Lower leg skin (tissue), 3 donors: ENCODE results near the gene GPD2.

Experiments used
- POLR2A ChIP-seq, 2 donors: fragments of 450-650 bp; IDR thresholded peaks; one replicate each; pipeline ENCODE4 v1.6.1; 2016 to 2017; ENCODE audit warnings: antibody characterized with exemption in 2 of 2, mild to moderate bottlenecking in 1 of 2, moderate library complexity in 1 of 2
- TF ChIP-seq, protein P1 (sequence below), 3 donors: fragments of 450-650 bp; IDR thresholded peaks; one replicate each; pipeline ENCODE4 v1.5.1; 2016; ENCODE audit warnings: antibody characterized with exemption in 3 of 3, mild to moderate bottlenecking in 3 of 3, moderate library complexity in 2 of 3

DNA sequence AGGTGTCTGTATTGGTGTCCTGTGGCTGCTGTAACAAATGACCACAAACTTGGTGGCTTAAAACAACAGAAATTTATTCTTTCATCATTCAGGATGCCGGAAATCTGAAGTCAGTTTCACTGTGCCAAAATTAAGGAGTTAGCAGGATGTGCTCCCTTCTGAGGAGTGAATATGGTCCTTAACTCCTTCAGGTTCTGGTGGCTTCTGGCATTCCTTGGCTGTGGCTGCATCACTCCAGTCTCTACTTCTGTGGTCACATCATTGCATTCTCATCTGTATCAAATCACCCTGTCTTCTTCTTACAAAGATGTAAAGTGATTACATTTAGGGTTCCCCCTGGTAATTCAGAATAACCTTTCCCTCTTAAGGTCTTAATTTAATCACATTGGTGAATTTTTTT, 12.6 kb downstream of the GPD2 start:
- TF ChIP-seq, protein P1, sequence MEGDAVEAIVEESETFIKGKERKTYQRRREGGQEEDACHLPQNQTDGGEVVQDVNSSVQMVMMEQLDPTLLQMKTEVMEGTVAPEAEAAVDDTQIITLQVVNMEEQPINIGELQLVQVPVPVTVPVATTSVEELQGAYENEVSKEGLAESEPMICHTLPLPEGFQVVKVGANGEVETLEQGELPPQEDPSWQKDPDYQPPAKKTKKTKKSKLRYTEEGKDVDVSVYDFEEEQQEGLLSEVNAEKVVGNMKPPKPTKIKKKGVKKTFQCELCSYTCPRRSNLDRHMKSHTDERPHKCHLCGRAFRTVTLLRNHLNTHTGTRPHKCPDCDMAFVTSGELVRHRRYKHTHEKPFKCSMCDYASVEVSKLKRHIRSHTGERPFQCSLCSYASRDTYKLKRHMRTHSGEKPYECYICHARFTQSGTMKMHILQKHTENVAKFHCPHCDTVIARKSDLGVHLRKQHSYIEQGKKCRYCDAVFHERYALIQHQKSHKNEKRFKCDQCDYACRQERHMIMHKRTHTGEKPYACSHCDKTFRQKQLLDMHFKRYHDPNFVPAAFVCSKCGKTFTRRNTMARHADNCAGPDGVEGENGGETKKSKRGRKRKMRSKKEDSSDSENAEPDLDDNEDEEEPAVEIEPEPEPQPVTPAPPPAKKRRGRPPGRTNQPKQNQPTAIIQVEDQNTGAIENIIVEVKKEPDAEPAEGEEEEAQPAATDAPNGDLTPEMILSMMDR (IDR thresholded peaks at IDR 0.05): no peak
- TF ChIP-seq POLR2A (IDR thresholded peaks at IDR 0.05): no peak
